Right lobe of liver (tissue), 6 donors: Measurements from ENCODE around the gene CACNB2. TPM values are rescaled to one million over a fixed set of nuclear protein-coding genes. Genes with fewer than 3 reads are reported as not detected.

Source experiments
- ATAC-seq, 4 donors: fragments of 200-7000 bp; cut with Tn5 transposase; one replicate each; pipeline ENCODE4 v1.9.1; 2020; ENCODE audit warnings: mild to moderate bottlenecking in 4 of 4, moderate library complexity in 4 of 4
- DNase-seq, 3 donors: peaks; one replicate each; pipeline ENCODE4 v3.0.0-alpha.2; 2020
- H3K27ac ChIP-seq, 3 donors: fragments of 200-600 bp; one replicate each; pipeline ENCODE4 v1.8.0; 2022
- H3K27me3 ChIP-seq, 2 donors: fragments of 200-600 bp; one replicate each; pipeline ENCODE4 v1.8.0; 2022
- H3K36me3 ChIP-seq, 4 donors: fragments of 200-600 bp; sonication (generic) in 1 of 4; one replicate each; pipeline versions ENCODE4 v1.5.1 to v1.8.0; 2017 to 2022; ENCODE audit warnings: control low read depth in 1 of 4
- H3K4me1 ChIP-seq, 4 donors: fragments of 200-600 bp; sonication (generic) in 1 of 4; one replicate each; pipeline versions ENCODE4 v1.5.1 to v1.8.0; 2017 to 2022; ENCODE audit warnings: control low read depth in 1 of 4
- H3K4me3 ChIP-seq, 3 donors: fragments of 200-600 bp; one replicate each; pipeline ENCODE4 v1.8.0; 2022
- H3K9me3 ChIP-seq, 4 donors: fragments of 200-600 bp; sonication (generic) in 1 of 4; one replicate each; pipeline versions ENCODE4 v1.5.1 to v1.8.0; 2017 to 2022; ENCODE audit warnings: control low read depth in 1 of 4
- POLR2A ChIP-seq: fragments of 450-650 bp; IDR thresholded peaks from one replicate; pipeline ENCODE4 v1.6.1; 2017; ENCODE audit warnings: antibody characterized with exemption, mild to moderate bottlenecking
- WGBS: methylation state at CpG from one replicate; pipeline ENCODE4 v1.1.6; 2018; ENCODE audit warnings: low coverage, low lambda C conversion rate; ENCODE audit not compliant: insufficient coverage; ENCODE audit errors: missing lambda C conversion rate; 5-methylcytosine and 5-hydroxymethylcytosine counted together
- intact Hi-C, 2 donors: fragments of 100-400 bp; cut with DNase I; formaldehyde crosslinking; loops; one replicate each; pipeline versions ENCODE4 v1.11.2 to v1.14.1; 2022
- total RNA-seq, 6 experiments: library from RNA; depleted of rRNA in 2 of 6; stranded (reverse); fragments of >200 nt in 2 of 6; fragmentation: NEBNext Ultra II Directional in 3 of 6; extraction: Animal tissue kit (Norgen Biotek cat#: 25700) in 3 of 6; gene quantifications; one replicate each; pipeline versions ENCODE4 v1.1.0 to v1.2.4, GENCODE V29; 2016 to 2023
- TF ChIP-seq, protein P1 (sequence below), 4 donors: fragments of 200-600 bp in 3 of 4; fragments of 450-650 bp in 1 of 4; IDR thresholded peaks; one replicate each; pipeline versions ENCODE4 v1.5.1 to v1.8.0; 2016 to 2022; ENCODE audit warnings: antibody characterized with exemption in 4 of 4, mild to moderate bottlenecking in 2 of 4
- donor health status: DM: no; HTN: yes; CAD: no.
- donor health status: DM: no; HTN: no; CAD: no.
- donor health status: DM: no; HTN: no; CAD: no.
- donor health status: DM: no; HTN: yes; CAD: no.
- donor health status: DM: no; HTN: yes; CAD: no.

The CACNB2 gene
- total RNA-seq, 6 experiments from 2014 or later: 0.12 to 1.8 (median 1.0) TPM; not detected in 1

DNA sequence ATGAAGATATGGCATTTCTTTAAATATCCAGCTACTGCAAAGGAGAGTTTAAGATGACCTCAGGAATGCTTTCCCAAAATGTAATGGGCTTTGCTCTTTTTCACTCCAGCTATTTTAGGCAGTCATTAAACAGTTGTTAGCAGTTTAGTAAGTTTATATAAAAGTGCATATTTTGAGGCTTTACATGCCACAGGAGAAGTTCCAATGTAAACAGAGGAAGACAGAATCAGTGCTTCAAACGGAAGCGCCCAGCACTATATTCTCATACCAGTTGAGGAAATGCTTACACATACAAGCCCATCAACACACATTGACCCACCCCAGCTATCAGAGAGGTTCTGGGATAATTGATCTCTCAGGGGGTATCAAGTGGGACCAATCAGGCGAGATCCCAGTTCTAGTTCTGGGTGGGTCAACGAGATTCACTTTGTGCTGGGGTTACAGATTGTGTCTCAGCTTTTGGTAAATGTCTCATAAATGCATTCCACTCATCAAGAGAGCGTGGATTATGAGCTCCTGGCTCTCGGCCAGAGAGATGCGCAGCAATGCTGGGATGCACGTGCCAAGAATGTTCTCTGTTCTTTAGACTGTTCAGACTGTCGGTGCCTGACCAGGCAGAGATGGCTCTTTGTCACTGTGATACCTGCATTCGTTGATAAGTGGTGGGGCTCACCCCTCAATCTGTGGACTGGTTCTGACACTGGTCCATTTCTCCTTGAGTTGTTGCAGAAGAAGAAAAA lies 55.0 kb downstream of the CACNB2 start:
- TF ChIP-seq, protein P1, sequence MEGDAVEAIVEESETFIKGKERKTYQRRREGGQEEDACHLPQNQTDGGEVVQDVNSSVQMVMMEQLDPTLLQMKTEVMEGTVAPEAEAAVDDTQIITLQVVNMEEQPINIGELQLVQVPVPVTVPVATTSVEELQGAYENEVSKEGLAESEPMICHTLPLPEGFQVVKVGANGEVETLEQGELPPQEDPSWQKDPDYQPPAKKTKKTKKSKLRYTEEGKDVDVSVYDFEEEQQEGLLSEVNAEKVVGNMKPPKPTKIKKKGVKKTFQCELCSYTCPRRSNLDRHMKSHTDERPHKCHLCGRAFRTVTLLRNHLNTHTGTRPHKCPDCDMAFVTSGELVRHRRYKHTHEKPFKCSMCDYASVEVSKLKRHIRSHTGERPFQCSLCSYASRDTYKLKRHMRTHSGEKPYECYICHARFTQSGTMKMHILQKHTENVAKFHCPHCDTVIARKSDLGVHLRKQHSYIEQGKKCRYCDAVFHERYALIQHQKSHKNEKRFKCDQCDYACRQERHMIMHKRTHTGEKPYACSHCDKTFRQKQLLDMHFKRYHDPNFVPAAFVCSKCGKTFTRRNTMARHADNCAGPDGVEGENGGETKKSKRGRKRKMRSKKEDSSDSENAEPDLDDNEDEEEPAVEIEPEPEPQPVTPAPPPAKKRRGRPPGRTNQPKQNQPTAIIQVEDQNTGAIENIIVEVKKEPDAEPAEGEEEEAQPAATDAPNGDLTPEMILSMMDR (IDR thresholded peaks at IDR 0.05): no peak
- TF ChIP-seq POLR2A: no peak
- no peak overlapping the region for H3K4me3 ChIP-seq
- H3K36me3 ChIP-seq: no peaks in the 10 kb centered on the region
- H3K9me3 ChIP-seq: no peaks in the 10 kb centered on the region
- DNase-seq: no peak
- no peak for ATAC-seq
- no peak overlapping the region for H3K27ac ChIP-seq
- intact Hi-C loops: no loop called here
- no peaks in the 10 kb centered on the region for H3K4me1 ChIP-seq
- 39% methylated on average over 6 of the region's 10 CpGs for WGBS
- H3K27me3 ChIP-seq: no peaks in the 10 kb centered on the region

DNA sequence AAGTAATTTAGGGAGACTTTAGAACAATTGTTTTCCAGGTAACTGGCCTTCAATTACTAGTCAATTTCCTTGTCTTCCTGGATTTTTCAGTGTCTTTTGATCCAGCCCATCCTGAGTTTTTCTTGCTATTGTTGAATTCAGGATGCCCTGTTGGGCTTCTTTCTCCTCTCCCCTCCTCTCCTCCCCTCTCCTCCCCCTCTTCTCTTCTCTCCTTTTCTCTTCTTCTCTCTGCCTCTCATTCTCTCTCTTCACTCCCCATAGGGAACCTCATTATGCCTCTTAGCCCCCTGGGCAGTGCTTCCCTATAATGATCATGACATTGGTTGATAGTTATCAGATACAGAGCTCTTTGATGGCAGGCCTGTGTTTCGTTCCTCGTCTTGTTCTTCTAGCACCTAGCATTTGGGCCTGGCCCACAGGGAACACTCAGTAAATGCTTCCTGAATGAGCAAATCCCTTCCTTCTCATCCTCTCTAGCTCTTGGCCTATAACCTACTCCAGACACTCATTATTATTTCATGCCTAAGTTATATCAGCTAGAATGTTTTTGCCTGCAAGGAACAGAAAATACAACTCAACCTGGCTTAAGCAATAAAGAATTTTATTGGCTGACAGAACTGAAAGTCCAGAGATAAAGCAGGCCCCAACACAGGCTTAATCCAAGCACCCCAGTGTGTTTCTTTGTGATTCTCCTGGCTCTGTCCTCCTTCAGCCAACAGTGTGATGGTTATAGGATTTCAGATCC lies 56.8 kb downstream of the CACNB2 start:
- WGBS: 57% methylated on average over 2 of the region's 2 CpGs
- no peaks in the 10 kb centered on the region for H3K4me1 ChIP-seq
- DNase-seq (no peak), ATAC-seq (no peak)
- intact Hi-C loops: no loop called here
- no peaks in the 10 kb centered on the region for H3K36me3 ChIP-seq
- TF ChIP-seq POLR2A: no peak
- TF ChIP-seq, protein P1 (IDR thresholded peaks at IDR 0.05): no peak
- H3K27ac ChIP-seq: no peak overlapping the region
- no peaks in the 10 kb centered on the region for H3K27me3 ChIP-seq
- no peaks in the 10 kb centered on the region for H3K9me3 ChIP-seq
- no peak overlapping the region for H3K4me3 ChIP-seq

DNA sequence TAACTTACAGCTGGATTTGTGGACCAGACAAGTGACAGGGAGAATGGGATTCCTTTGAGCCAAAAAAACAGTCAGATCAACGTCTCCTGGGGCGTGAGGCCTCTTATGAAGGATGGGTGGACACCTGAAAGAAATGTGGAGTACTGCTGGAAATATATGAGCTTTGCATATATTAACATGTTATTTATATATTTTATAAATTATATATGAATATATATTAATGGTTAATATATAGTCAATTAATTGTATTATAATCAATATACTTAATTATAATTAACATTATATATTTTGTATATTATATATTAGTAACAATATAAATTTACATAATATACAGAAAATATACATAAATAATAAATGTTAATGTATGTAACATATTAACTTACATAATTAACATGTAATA lies 57.5 kb downstream of the CACNB2 start:
- Histone ChIP-seq H3K27ac (no peak overlapping the region), H3K4me1 (no peaks in the 10 kb centered on the region), H3K4me3 (no peak overlapping the region), H3K9me3 (no peaks in the 10 kb centered on the region), H3K36me3 (no peaks in the 10 kb centered on the region), H3K27me3 (no peaks in the 10 kb centered on the region)
- 83% methylated on average over 2 of the region's 2 CpGs for WGBS
- no peak for DNase-seq
- ATAC-seq: no peak
- intact Hi-C loops: no loop called here
- TF ChIP-seq, protein P1 (IDR thresholded peaks at IDR 0.05): no peak
- TF ChIP-seq POLR2A: no peak

DNA sequence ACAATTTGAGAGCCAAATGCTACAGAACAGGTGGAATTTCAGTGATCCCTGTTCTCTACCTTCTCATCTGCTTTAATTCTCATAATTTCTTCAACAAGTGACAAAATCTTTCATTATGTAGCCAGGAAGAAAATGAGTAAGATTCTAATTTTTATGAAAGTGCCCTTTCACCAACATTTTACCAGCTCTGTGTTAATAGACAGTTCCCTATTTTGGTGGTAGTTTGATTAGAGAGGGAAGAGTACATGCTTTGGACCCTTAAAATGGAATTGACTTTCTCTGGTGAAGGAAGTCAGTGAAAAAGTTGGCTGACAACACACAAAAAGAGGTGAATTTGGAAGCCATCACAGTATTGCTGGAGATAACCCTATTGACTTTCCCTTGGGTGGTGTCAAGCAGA lies 61.7 kb downstream of the CACNB2 start:
- ATAC-seq: no peak

More for the DNA sequence above, 61.7 kb downstream of the CACNB2 start:
- no peak for DNase-seq
- H3K27ac ChIP-seq: no peak overlapping the region
- intact Hi-C loops: no loop called here
- no peaks in the 10 kb centered on the region for H3K36me3 ChIP-seq
- TF ChIP-seq, protein P1 (IDR thresholded peaks at IDR 0.05): no peak
- TF ChIP-seq POLR2A: no peak
- H3K4me1 ChIP-seq: no peaks in the 10 kb centered on the region
- no peak overlapping the region for H3K4me3 ChIP-seq
- no peaks in the 10 kb centered on the region for H3K27me3 ChIP-seq
- no peaks in the 10 kb centered on the region for H3K9me3 ChIP-seq
